IMR-90 (cell line): Measurements from ENCODE around the gene USP31. TPM values are rescaled to one million over a fixed set of nuclear protein-coding genes. Genes with fewer than 3 reads are reported as not detected.

Experiments
- ATAC-seq: fragments of 200-7000 bp; cut with Tn5 transposase; 2 replicates; pipeline ENCODE4 v1.9.1; 2020; ENCODE audit warnings: low read depth, mild to moderate bottlenecking, moderate library complexity
- BruUV-seq: library from RNA; stranded (reverse); fragments of 400-500 nt; replicated peaks from 2 replicates; lab custom pipeline; 2021; lab: Mats Ljungman, UMichigan
- CTCF ChIA-PET: fragments of 300-600 bp; formaldehyde crosslinking; extraction: SDS; loops from one replicate; lab custom pipeline; 2021; ENCODE audit warnings: antibody characterized with exemption; lab: Yijun Ruan, JAX
- POLR2A ChIA-PET: fragments of 300-600 bp; sonication (Branson Sonifier 250); formaldehyde crosslinking; loops from one replicate; lab custom pipeline; 2022; ENCODE audit warnings: antibody characterized with exemption; ENCODE audit not compliant: unreplicated experiment; lab: Charles Lee
- DNase-seq: peaks from one replicate; pipeline ENCODE4 v3.0.0; 2013
- H2AFZ ChIP-seq: replicated peaks from 2 replicates; pipeline ENCODE3; 2013; ENCODE audit warnings: low read length, mild to moderate bottlenecking; ENCODE audit not compliant: poor library complexity
- H2AK5ac ChIP-seq: 2 replicates; pipeline ENCODE4 v1.6.1; 2013; ENCODE audit warnings: low read depth, low read length, inconsistent platforms
- H2AK9ac ChIP-seq: replicated peaks from 2 replicates; pipeline ENCODE3; 2013; ENCODE audit warnings: mild to moderate bottlenecking, low read depth, low read length, moderate library complexity; ENCODE audit not compliant: poor library complexity
- H2BK120ac ChIP-seq: 2 replicates; pipeline ENCODE4 v1.6.1; 2013; ENCODE audit warnings: low read depth, low read length, inconsistent platforms
- H2BK15ac ChIP-seq: 3 replicates; pipeline ENCODE4 v1.6.1; 2013; ENCODE audit warnings: low read depth, low read length, inconsistent platforms
- H2BK20ac ChIP-seq: 2 replicates; pipeline ENCODE4 v1.6.1; 2013; ENCODE audit warnings: low read depth, mild to moderate bottlenecking, inconsistent platforms, low read length, moderate library complexity
- H2BK5ac ChIP-seq: 2 replicates; pipeline ENCODE4 v1.6.1; 2013; ENCODE audit warnings: mild to moderate bottlenecking, low read depth, low read length, inconsistent platforms; ENCODE audit not compliant: poor library complexity, severe bottlenecking
- H3K14ac ChIP-seq: replicated peaks from 2 replicates; pipeline ENCODE4 v1.6.1; 2013; ENCODE audit warnings: low read depth, low read length, inconsistent platforms
- H3K18ac ChIP-seq: 2 replicates; pipeline ENCODE4 v1.6.1; 2013; ENCODE audit warnings: low read depth, low read length, control low read depth
- H3K23ac ChIP-seq: 2 replicates; pipeline ENCODE4 v1.6.1; 2013; ENCODE audit warnings: low read depth, low read length, inconsistent platforms
- H3K27ac ChIP-seq: 2 replicates; pipeline ENCODE4 v1.5.1; 2013; ENCODE audit warnings: mild to moderate bottlenecking, control low read depth, low read length; ENCODE audit not compliant: insufficient read depth
- H3K27me3 ChIP-seq: 2 replicates; pipeline ENCODE4 v1.6.1; 2013; ENCODE audit warnings: low read length; ENCODE audit not compliant: control insufficient read depth, insufficient read depth
- H3K36me3 ChIP-seq: 2 replicates; pipeline ENCODE4 v1.6.1; 2013; ENCODE audit warnings: low read length, mixed read lengths; ENCODE audit not compliant: control insufficient read depth, insufficient read depth
- H3K4ac ChIP-seq: 2 replicates; pipeline ENCODE4 v1.6.1; 2013; ENCODE audit warnings: low read depth, low read length, inconsistent platforms
- H3K4me1 ChIP-seq: 2 replicates; pipeline ENCODE4 v1.6.1; 2013; ENCODE audit warnings: low read length, mixed read lengths; ENCODE audit not compliant: control insufficient read depth, insufficient read depth
- H3K4me2 ChIP-seq: 2 replicates; pipeline ENCODE4 v1.6.1; 2013; ENCODE audit warnings: low read depth, mild to moderate bottlenecking, control low read depth, low read length, moderate library complexity
- H3K4me3 ChIP-seq: 2 replicates; pipeline ENCODE4 v1.5.1; 2013; ENCODE audit warnings: low read depth, mild to moderate bottlenecking, control low read depth, low read length, moderate library complexity; ENCODE audit not compliant: insufficient read depth
- H3K56ac ChIP-seq: 2 replicates; pipeline ENCODE4 v1.6.1; 2013; ENCODE audit warnings: low read length, inconsistent platforms; ENCODE audit not compliant: insufficient read depth; ENCODE audit errors: extremely low read depth
- H3K79me1 ChIP-seq, 2 experiments: 2 replicates each; pipeline ENCODE4 v1.6.1; 2013; ENCODE audit warnings: low read length in 2 of 2, inconsistent platforms in 1 of 2, low read depth in 1 of 2
- H3K9ac ChIP-seq: 2 replicates; pipeline ENCODE4 v1.6.1; 2013; ENCODE audit warnings: low read depth, low read length, control low read depth
- H3K9me1 ChIP-seq: 2 replicates; pipeline ENCODE4 v1.6.1; 2013; ENCODE audit warnings: low read length, inconsistent platforms; ENCODE audit not compliant: insufficient read depth
- H3K9me3 ChIP-seq: 2 replicates; pipeline ENCODE4 v1.6.1; 2013; ENCODE audit warnings: low read length; ENCODE audit not compliant: control insufficient read depth, insufficient read depth
- H4K20me1 ChIP-seq: 2 replicates; pipeline ENCODE4 v1.6.1; 2013; ENCODE audit warnings: low read length, inconsistent platforms; ENCODE audit not compliant: insufficient read depth
- H4K5ac ChIP-seq: 2 replicates; pipeline ENCODE4 v1.6.1; 2013; ENCODE audit warnings: mild to moderate bottlenecking, low read depth, low read length, control low read depth
- H4K8ac ChIP-seq, 2 experiments: 2 replicates each; pipeline ENCODE4 v1.6.1; 2013; ENCODE audit warnings: low read depth in 2 of 2, low read length in 2 of 2, control low read depth in 1 of 2, inconsistent platforms in 1 of 2
- H4K91ac ChIP-seq: 2 replicates; pipeline ENCODE4 v1.6.1; 2013; ENCODE audit warnings: low read depth, low read length, inconsistent platforms; ENCODE audit not compliant: insufficient read depth
- BHLHE40 ChIP-seq: fragments of 150-350 bp; IDR thresholded peaks from 2 replicates; pipeline ENCODE4 v1.6.1; 2016; ENCODE audit warnings: mild to moderate bottlenecking, low read depth, low read length
- CHD1 ChIP-seq: IDR thresholded peaks from 2 replicates; pipeline ENCODE4 v1.6.1; 2012; ENCODE audit warnings: low read depth, low read length, improper control_type of control experiment
- ELK1 ChIP-seq: fragments of 150-350 bp; IDR thresholded peaks from 2 replicates; pipeline ENCODE4 v1.6.1; 2016; ENCODE audit warnings: low read depth, mild to moderate bottlenecking, low read length, moderate library complexity, borderline replicate concordance
- FOS ChIP-seq: fragments of 150-350 bp; IDR thresholded peaks from 2 replicates; pipeline ENCODE4 v1.6.1; 2016; ENCODE audit warnings: low read depth, low read length
- MXI1 ChIP-seq: IDR thresholded peaks from 2 replicates; pipeline ENCODE4 v1.6.1; 2012; ENCODE audit warnings: low read depth, mild to moderate bottlenecking, low read length, moderate library complexity, borderline replicate concordance
- POLR2A ChIP-seq: IDR thresholded peaks from 2 replicates; pipeline ENCODE4 v1.6.1; 2012; ENCODE audit warnings: mild to moderate bottlenecking, low read depth, low read length
- RAD21 ChIP-seq: IDR thresholded peaks from 2 replicates; pipeline ENCODE4 v1.6.1; 2012; ENCODE audit warnings: low read length, improper control_type of control experiment
- RCOR1 ChIP-seq: IDR thresholded peaks from 2 replicates; pipeline ENCODE4 v1.6.1; 2012; ENCODE audit warnings: mild to moderate bottlenecking, low read length, improper control_type of control experiment; ENCODE audit not compliant: insufficient replicate concordance
- RFX5 ChIP-seq: IDR thresholded peaks from 2 replicates; pipeline ENCODE4 v1.8.0; 2012; ENCODE audit warnings: low read depth, mild to moderate bottlenecking, low read length, moderate library complexity
- SMC3 ChIP-seq: fragments of 150-350 bp; IDR thresholded peaks from 2 replicates; pipeline ENCODE4 v1.6.1; 2016; ENCODE audit warnings: low read depth, mild to moderate bottlenecking, antibody characterized with exemption, low read length, moderate library complexity
- WGBS, 2 experiments: methylation state at CpG; one replicate each; pipeline versions ENCODE4 v1.1.5 to v1.1.7; 2013; ENCODE audit warnings: missing lambda C conversion rate in 2 of 2; ENCODE audit not compliant: insufficient read length in 1 of 2; ENCODE audit errors: extremely low coverage in 2 of 2; 5-methylcytosine and 5-hydroxymethylcytosine counted together
- dilution Hi-C: fragments of 300-500 bp; cut with HindIII; formaldehyde crosslinking; loops from one replicate; pipeline ENCODE4 v1.14.3; 2018; ENCODE audit warnings: low sequenced_read_pairs; ENCODE audit not compliant: unreplicated experiment
- in situ Hi-C: fragments of 300-500 bp; cut with MboI; formaldehyde crosslinking; loops from 3 replicates; pipeline ENCODE4 v1.14.3; 2019; ENCODE audit warnings: low sequenced_read_pairs, inconsistent platforms, mixed read lengths
- intact Hi-C: fragments of 100-400 bp; cut with micrococcal nuclease; formaldehyde crosslinking; loops from 2 replicates; pipeline ENCODE4 v1.10.0; 2022
- polyA plus RNA-seq, 3 experiments: library from polyadenylated mRNA; depleted of rRNA; stranded (reverse); fragments of >200 nt; gene quantifications; 2 replicates each; pipeline ENCODE4 v1.2.3, GENCODE V29; 2012; ENCODE audit warnings: low replicate concordance in 1 of 3
- total RNA-seq: library from RNA; depleted of rRNA; stranded (reverse); fragments of >200 nt; gene quantifications from 2 replicates; pipeline ENCODE4 v1.2.3, GENCODE V29; 2012

The USP31 gene
- total and polyA plus RNA-seq, 2 of the 4 experiments (the other 2 are of a cell fraction), result 2.9 to 3.4 TPM

- Histone ChIP-seq H3K27ac (no peak overlapping the region), H3K36me3 (no peaks in the 10 kb centered on the region), H4K91ac (no peak overlapping the region), H4K20me1 (no peaks in the 10 kb centered on the region), H3K4ac (no peak overlapping the region), H2AFZ (no peak overlapping the region), H3K9ac (no peak overlapping the region), H3K14ac (no peak overlapping the region), H3K79me1 (no peaks in the 10 kb centered on the region), H3K18ac (no peak overlapping the region), H2BK15ac (no peak overlapping the region), H4K8ac (no peak overlapping the region), H3K9me1 (no peaks in the 10 kb centered on the region), H2AK5ac (no peak overlapping the region), H3K23ac (no peak overlapping the region), H3K4me2 (no peak overlapping the region), H3K4me1 (no peaks in the 10 kb centered on the region), H2AK9ac (no peak overlapping the region), H3K56ac (no peak overlapping the region), H3K9me3 (no peaks in the 10 kb centered on the region), H2BK20ac (no peak overlapping the region), H3K27me3 (peaks cover 15% of the 10 kb centered on the region), H2BK5ac (no peak overlapping the region), H3K4me3 (no peak overlapping the region), H4K5ac (no peak overlapping the region), H2BK120ac (no peak overlapping the region)
- ChIA-PET CTCF (no interaction called here), POLR2A (no interaction called here)
- intact Hi-C loops (no loop called here), in situ Hi-C loops (no loop called here), dilution Hi-C loops (no loop called here)
- 60% methylated on average over 3 of the region's 8 CpGs; no CpG with 5 or more reads in 1 of the 2 experiments for WGBS, 2 experiments
- no peak for TF ChIP-seq ELK1
- no peak for TF ChIP-seq POLR2A
- no peak for TF ChIP-seq RAD21
- TF ChIP-seq CHD1, result no peak
- TF ChIP-seq RCOR1, result no peak
- TF ChIP-seq SMC3, result no peak
- TF ChIP-seq FOS, result no peak
- TF ChIP-seq MXI1, result no peak
- no peak for TF ChIP-seq RFX5
- no peak for TF ChIP-seq BHLHE40
- BruUV-seq, result no TSS peak
- DNase-seq, result no peak
- ATAC-seq, result no peak
Measured at GRCh38 chr16:23051587-23051986, 97.7 kb downstream of the USP31 start.
